PC-9 (cell line): ENCODE results near the gene IKZF4. TPM values are rescaled to one million over a fixed set of nuclear protein-coding genes. Genes with fewer than 3 reads are reported as not detected.

Experiments
- Bru-seq: library from RNA; stranded (reverse); fragments of 400-500 nt; gene quantifications from one replicate; lab custom pipeline; 2021; lab: Mats Ljungman, UMichigan
- BruChase-seq, 2 experiments: library from RNA; stranded (reverse); fragments of 400-500 nt; gene quantifications; one replicate each; lab custom pipeline; 2021; lab: Mats Ljungman, UMichigan
- BruUV-seq: library from RNA; stranded (reverse); fragments of 400-500 nt; replicated peaks from 2 replicates; lab custom pipeline; 2021; lab: Mats Ljungman, UMichigan
- CTCF ChIA-PET: fragments of 300-600 bp; sonication (Branson Sonifier 250); formaldehyde crosslinking; loops from one replicate; lab custom pipeline; 2022; ENCODE audit warnings: antibody characterized with exemption; lab: Charles Lee
- POLR2A ChIA-PET: fragments of 300-600 bp; sonication (Branson Sonifier 250); formaldehyde crosslinking; loops from one replicate; lab custom pipeline; 2022; ENCODE audit warnings: antibody characterized with exemption; ENCODE audit not compliant: unreplicated experiment; lab: Charles Lee
- DNase-seq, 2 experiments: peaks; one replicate each; pipeline versions ENCODE4 v3.0.0 to v3.0.0-alpha.2; 2015 to 2022; ENCODE audit warnings: mixed read lengths in 1 of 2
- H2AFZ ChIP-seq: fragments of 200-600 bp; sonication (generic); 2 replicates; pipeline ENCODE4 v1.8.1; 2017; ENCODE audit warnings: antibody characterized with exemption
- H3F3A ChIP-seq: fragments of 200-600 bp; sonication (generic); 2 replicates; pipeline ENCODE4 v1.8.1; 2017; ENCODE audit warnings: antibody characterized with exemption, mild to moderate bottlenecking, low read depth; ENCODE audit not compliant: insufficient read depth
- H3K27ac ChIP-seq: fragments of 200-600 bp; sonication (generic); 2 replicates; pipeline ENCODE4 v1.6.1; 2016; ENCODE audit warnings: mixed run types
- H3K27me3 ChIP-seq: fragments of 200-600 bp; sonication (generic); 2 replicates; pipeline ENCODE4 v1.6.1; 2016; ENCODE audit warnings: low read depth, mixed run types; ENCODE audit not compliant: insufficient read depth
- H3K36me3 ChIP-seq: fragments of 200-600 bp; sonication (generic); 2 replicates; pipeline ENCODE4 v1.6.1; 2016; ENCODE audit warnings: low read depth, mixed run types
- H3K4me1 ChIP-seq: fragments of 200-600 bp; sonication (generic); replicated peaks from 2 replicates; pipeline ENCODE4 v1.6.1; 2016; ENCODE audit warnings: mixed run types; ENCODE audit not compliant: insufficient read depth
- H3K4me2 ChIP-seq: fragments of 200-600 bp; sonication (generic); 2 replicates; pipeline ENCODE4 v1.6.1; 2017; ENCODE audit warnings: mixed run types
- H3K4me3 ChIP-seq: fragments of 200-600 bp; sonication (generic); 2 replicates; pipeline ENCODE4 v1.6.1; 2016; ENCODE audit warnings: mixed run types
- H3K79me2 ChIP-seq: fragments of 200-600 bp; sonication (generic); 2 replicates; pipeline ENCODE4 v1.6.1; 2017; ENCODE audit warnings: low read depth, mixed run types
- H3K9me2 ChIP-seq: fragments of 200-600 bp; sonication (generic); 2 replicates; pipeline ENCODE4 v1.8.1; 2017; ENCODE audit warnings: mild to moderate bottlenecking; ENCODE audit not compliant: insufficient read depth
- H3K9me3 ChIP-seq: fragments of 200-600 bp; sonication (generic); 2 replicates; pipeline ENCODE4 v1.8.1; 2016; ENCODE audit warnings: low read depth; ENCODE audit not compliant: insufficient read depth
- H4K20me1 ChIP-seq: fragments of 200-600 bp; sonication (generic); 2 replicates; pipeline ENCODE4 v1.8.1; 2017; ENCODE audit not compliant: insufficient read depth
- EZH2 ChIP-seq: fragments of 200-600 bp; sonication (generic); IDR thresholded peaks from 2 replicates; pipeline ENCODE4 v1.8.0; 2017; ENCODE audit warnings: antibody characterized with exemption, low read depth
- intact Hi-C: fragments of 100-400 bp; cut with micrococcal nuclease; formaldehyde crosslinking; loops from one replicate; pipeline ENCODE4 v1.10.0; 2022; ENCODE audit not compliant: unreplicated experiment
- long read RNA-seq: library from polyadenylated mRNA; stranded (forward); transcript quantifications from one replicate; pipeline ENCODE4 v2.0.0, GENCODE V29; 2022
- total RNA-seq: library from RNA; stranded (reverse); gene quantifications from 2 replicates; pipeline ENCODE4 v1.2.3, GENCODE V29; 2021
- TF ChIP-seq, protein P1 (sequence below): fragments of 200-600 bp; sonication (generic); conservative IDR thresholded peaks from 2 replicates; pipeline ENCODE4 v1.6.1; 2017; ENCODE audit warnings: mixed run types, antibody characterized with exemption, mild to moderate bottlenecking, moderate library complexity

IKZF4 gene
- total RNA-seq (7.4 and 9.6 TPM in 2 replicates), Bru-seq, nascent RNA (percentile 52 among the genes with signal in this experiment), BruChase-seq, experiment 1, labeled RNA remaining after a 2-hour chase (percentile 59 among the genes with signal in this experiment), BruChase-seq, experiment 2, labeled RNA remaining after a 6-hour chase (percentile 68 among the genes with signal in this experiment)
- long read RNA-seq: 0 reads

DNA sequence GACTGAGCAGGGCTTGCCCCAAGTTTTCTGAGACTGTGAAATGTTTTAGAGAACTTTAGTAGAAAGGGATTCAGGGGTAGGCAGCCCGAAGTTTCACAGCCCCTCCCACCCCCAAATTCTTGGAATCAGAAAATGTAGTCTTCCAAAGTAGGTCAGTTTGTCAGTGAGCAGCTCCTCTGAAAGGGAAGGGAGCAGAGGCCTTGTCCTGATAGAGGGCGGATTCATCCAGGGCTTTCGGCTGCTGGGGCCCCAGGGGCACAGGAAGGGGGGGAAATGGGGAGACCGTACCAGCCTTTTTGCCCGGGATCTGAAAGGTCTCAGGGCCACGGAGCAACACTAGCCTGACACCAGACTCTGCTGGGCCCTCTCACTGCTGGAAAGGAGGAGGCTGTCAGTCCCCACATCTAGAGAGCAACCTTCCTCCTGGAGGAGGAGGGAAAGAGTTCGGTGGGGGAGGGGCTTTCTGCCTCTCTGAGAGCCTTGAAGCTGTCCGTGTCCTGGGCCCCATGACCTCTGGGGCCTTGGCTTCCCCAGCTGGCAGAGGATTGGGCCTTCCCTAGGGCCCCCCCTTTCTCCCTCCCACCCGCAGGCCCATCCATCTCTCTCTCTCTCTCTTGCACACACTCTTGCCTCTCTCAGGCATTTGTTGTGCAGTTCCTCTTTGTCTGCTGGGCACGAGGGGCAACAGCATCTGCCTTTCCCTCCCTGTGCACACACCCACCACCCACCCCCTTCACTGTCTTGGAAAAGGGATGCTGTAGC lies at the start of gene IKZF4:
IKZF4 (plus strand) TSS at position 621 of the 762 bp plus-strand sequence. CDS start 451 bp downstream, outside the sequence.
- no peak within 1 kb of the TSS for H3K27ac ChIP-seq
- no peak for DNase-seq
- TF ChIP-seq, protein P1, sequence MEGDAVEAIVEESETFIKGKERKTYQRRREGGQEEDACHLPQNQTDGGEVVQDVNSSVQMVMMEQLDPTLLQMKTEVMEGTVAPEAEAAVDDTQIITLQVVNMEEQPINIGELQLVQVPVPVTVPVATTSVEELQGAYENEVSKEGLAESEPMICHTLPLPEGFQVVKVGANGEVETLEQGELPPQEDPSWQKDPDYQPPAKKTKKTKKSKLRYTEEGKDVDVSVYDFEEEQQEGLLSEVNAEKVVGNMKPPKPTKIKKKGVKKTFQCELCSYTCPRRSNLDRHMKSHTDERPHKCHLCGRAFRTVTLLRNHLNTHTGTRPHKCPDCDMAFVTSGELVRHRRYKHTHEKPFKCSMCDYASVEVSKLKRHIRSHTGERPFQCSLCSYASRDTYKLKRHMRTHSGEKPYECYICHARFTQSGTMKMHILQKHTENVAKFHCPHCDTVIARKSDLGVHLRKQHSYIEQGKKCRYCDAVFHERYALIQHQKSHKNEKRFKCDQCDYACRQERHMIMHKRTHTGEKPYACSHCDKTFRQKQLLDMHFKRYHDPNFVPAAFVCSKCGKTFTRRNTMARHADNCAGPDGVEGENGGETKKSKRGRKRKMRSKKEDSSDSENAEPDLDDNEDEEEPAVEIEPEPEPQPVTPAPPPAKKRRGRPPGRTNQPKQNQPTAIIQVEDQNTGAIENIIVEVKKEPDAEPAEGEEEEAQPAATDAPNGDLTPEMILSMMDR: no peak
- no peak for TF ChIP-seq EZH2
- BruUV-seq: no TSS peak
- no peaks in the 10 kb centered on the region for H3K27me3 ChIP-seq
- ChIA-PET CTCF (no interaction called here), POLR2A (no interaction called here)
- no peak within 1 kb of the TSS for H3K4me2 ChIP-seq
- intact Hi-C loops: no loop called here
- H4K20me1 ChIP-seq: no peaks in the 10 kb centered on the region
- H3K36me3 ChIP-seq: no peaks in the 10 kb centered on the region
- H3K79me2 ChIP-seq: no peaks in the 10 kb centered on the region
- no peaks in the 10 kb centered on the region for H3F3A ChIP-seq
- no peak within 1 kb of the TSS for H3K4me3 ChIP-seq
- H3K9me2 ChIP-seq: no peaks in the 10 kb centered on the region
- H3K4me1 ChIP-seq: no peaks in the 10 kb centered on the region
- no peaks in the 10 kb centered on the region for H3K9me3 ChIP-seq
- no peak within 1 kb of the TSS for H2AFZ ChIP-seq

DNA sequence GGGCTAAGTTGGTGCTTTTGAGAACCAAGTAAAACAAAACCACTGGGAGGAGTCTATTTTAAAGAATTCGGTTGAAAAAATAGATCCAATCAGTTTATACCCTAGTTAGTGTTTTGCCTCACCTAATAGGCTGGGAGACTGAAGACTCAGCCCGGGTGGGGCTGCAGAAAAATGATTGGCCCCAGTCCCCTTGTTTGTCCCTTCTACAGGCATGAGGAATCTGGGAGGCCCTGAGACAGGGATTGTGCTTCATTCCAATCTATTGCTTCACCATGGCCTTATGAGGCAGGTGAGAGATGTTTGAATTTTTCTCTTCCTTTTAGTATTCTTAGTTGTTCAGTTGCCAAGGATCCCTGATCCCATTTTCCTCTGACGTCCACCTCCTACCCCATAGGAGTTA lies 48.8 kb upstream of the IKZF4 start:
- BruUV-seq: no TSS peak
- intact Hi-C loops: loop anchor here (2.0 to 5.0 kb wide), 2 partner anchors 41 to 145 kb away; partner anchors contain the start of genes DGKA, RPL41 and ZC3H10
- peak overlapping the region; percentile 86 for H3K27ac ChIP-seq
- peaks cover 19% of the 10 kb centered on the region for H3F3A ChIP-seq
- peaks cover 10% of the 10 kb centered on the region; the same call in 1 of the 2 replicates for H3K36me3 ChIP-seq
- peak; percentile 83 to 94 for DNase-seq
- peak overlapping the region; percentile 58; the same call in 1 of the 2 replicates for H3K4me3 ChIP-seq
- TF ChIP-seq, protein P1: no peak
- TF ChIP-seq EZH2: no peak
- no peak overlapping the region for H2AFZ ChIP-seq
- H3K79me2 ChIP-seq: peaks cover 48% of the 10 kb centered on the region
- ChIA-PET CTCF (interaction anchor here (0.6 kb wide), 1 partner anchor 250 kb away, joined by 3 read pairs; no protein-coding TSS in a partner anchor), POLR2A (interaction anchor here (0.5 kb wide), 1 partner anchor 12 kb away, joined by 4 read pairs; no protein-coding TSS in a partner anchor)
- peak overlapping the region; percentile 88 for H3K4me2 ChIP-seq
- H3K27me3 ChIP-seq: no peaks in the 10 kb centered on the region
- H4K20me1 ChIP-seq: no peaks in the 10 kb centered on the region
- peaks cover 38% of the 10 kb centered on the region for H3K4me1 ChIP-seq
- no peaks in the 10 kb centered on the region for H3K9me2 ChIP-seq
- H3K9me3 ChIP-seq: no peaks in the 10 kb centered on the region

DNA sequence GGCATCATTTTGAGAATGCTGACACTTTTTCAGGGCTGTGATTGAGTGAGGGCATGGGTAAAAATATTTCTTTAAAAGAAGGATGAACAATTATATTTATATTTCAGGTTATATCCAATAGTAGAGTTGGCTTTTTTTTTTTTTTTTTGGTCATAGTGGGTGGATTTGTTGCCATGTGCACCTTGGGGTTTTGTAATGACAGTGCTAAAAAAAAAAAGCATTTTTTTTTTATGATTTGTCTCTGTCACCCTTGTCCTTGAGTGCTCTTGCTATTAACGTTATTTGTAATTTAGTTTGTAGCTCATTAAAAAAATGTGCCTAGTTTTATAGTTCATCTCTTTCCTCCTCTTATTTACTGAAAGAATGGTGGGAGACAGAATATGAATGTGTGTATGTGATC lies 48.4 kb upstream of the IKZF4 start:
- Histone ChIP-seq H2AFZ (no peak overlapping the region), H3K27me3 (no peaks in the 10 kb centered on the region), H3K79me2 (peaks cover 46% of the 10 kb centered on the region), H3K4me2 (peak overlapping the region; percentile 88), H3K4me3 (peak overlapping the region; percentile 58), H3F3A (peaks cover 19% of the 10 kb centered on the region), H3K4me1 (peaks cover 37% of the 10 kb centered on the region), H3K9me3 (no peaks in the 10 kb centered on the region), H3K27ac (peak overlapping the region; percentile 86), H3K36me3 (peaks cover 10% of the 10 kb centered on the region; the same call in 1 of the 2 replicates), H3K9me2 (no peaks in the 10 kb centered on the region), H4K20me1 (no peaks in the 10 kb centered on the region)
- DNase-seq: no peak
- no TSS peak for BruUV-seq
- TF ChIP-seq, protein P1: no peak
- TF ChIP-seq EZH2: no peak
- intact Hi-C loops: loop anchor here (2.0 to 5.0 kb wide), 2 partner anchors 42 to 145 kb away; partner anchors contain the start of genes DGKA, RPL41 and ZC3H10
- ChIA-PET POLR2A (interaction anchor here (0.5 kb wide), 1 partner anchor 12 kb away, joined by 4 read pairs; no protein-coding TSS in a partner anchor), CTCF (interaction anchor here (0.6 kb wide), 1 partner anchor 250 kb away, joined by 3 read pairs; no protein-coding TSS in a partner anchor)
